SK-N-SH (cell line): ENCODE measurements around the gene SESTD1. TPM values are rescaled to one million over a fixed set of nuclear protein-coding genes. Genes with fewer than 3 reads are reported as not detected.
A peak's percentile ranks its signal among the peaks of the same experiment; 100 is the strongest.

Experiments
- CTCF ChIA-PET: fragments of 300-600, 350-600 bp; formaldehyde crosslinking; extraction: SDS; loops from one replicate; lab custom pipeline; 2021; lab: Yijun Ruan, JAX
- POLR2A ChIA-PET: fragments of 350-600 bp; sonication (Branson Sonifier 250); formaldehyde crosslinking; extraction: SDS; loops from one replicate; lab custom pipeline; 2020; ENCODE audit warnings: antibody characterized with exemption, inconsistent platforms; lab: Yijun Ruan, JAX
- DNase-seq: peaks from one replicate; pipeline ENCODE4 v3.0.0; 2012
- H2AFZ ChIP-seq: fragments of 200-600 bp; sonication (generic); 2 replicates; pipeline ENCODE4 v1.8.1; 2016; ENCODE audit warnings: antibody characterized with exemption, mild to moderate bottlenecking, low read depth
- H3F3A ChIP-seq: fragments of 200-600 bp; sonication (generic); replicated peaks from 2 replicates; pipeline ENCODE3; 2016; ENCODE audit warnings: antibody characterized with exemption, mild to moderate bottlenecking; ENCODE audit not compliant: insufficient read depth
- H3K27ac ChIP-seq, 2 experiments: fragments of 200-500 bp in 1 of 2; fragments of 200-600 bp in 1 of 2; sonication (Bioruptor generic) in 1 of 2; sonication (generic), shearing (Covaris generic) in 1 of 2; 2 replicates each; pipeline versions ENCODE4 v1.5.1 to v1.6.1; 2014 to 2016; ENCODE audit warnings: low read depth in 2 of 2, inconsistent platforms in 1 of 2, low read length in 1 of 2, mild to moderate bottlenecking in 1 of 2, mixed read lengths in 1 of 2
- H3K27me3 ChIP-seq: fragments of 200-600 bp; sonication (generic), shearing (Covaris generic); 2 replicates; pipeline ENCODE4 v1.6.1; 2016; ENCODE audit warnings: mixed run types; ENCODE audit not compliant: insufficient read depth
- H3K36me3 ChIP-seq, 2 experiments: fragments of 200-500 bp in 1 of 2; fragments of 200-600 bp in 1 of 2; sonication (Bioruptor generic) in 1 of 2; sonication (generic) in 1 of 2; replicated peaks in 1 of 2; 2 replicates each; pipeline versions ENCODE3 to v1.5.1; 2014 to 2016; ENCODE audit warnings: low read length in 1 of 2, mild to moderate bottlenecking in 1 of 2; ENCODE audit not compliant: insufficient read depth in 2 of 2, control insufficient read depth in 1 of 2
- H3K4me1 ChIP-seq, 2 experiments: fragments of 200-500 bp in 1 of 2; fragments of 200-600 bp in 1 of 2; sonication (Bioruptor generic) in 1 of 2; sonication (generic), shearing (Covaris generic) in 1 of 2; 2 replicates each; pipeline versions ENCODE4 v1.5.1 to v1.6.1; 2014 to 2016; ENCODE audit warnings: low read depth in 1 of 2, low read length in 1 of 2, mixed run types in 1 of 2; ENCODE audit not compliant: insufficient read depth in 2 of 2, control insufficient read depth in 1 of 2
- H3K4me2 ChIP-seq: fragments of 200-600 bp; sonication (generic), shearing (Covaris generic); 2 replicates; pipeline ENCODE4 v1.6.1; 2017; ENCODE audit warnings: mixed run types
- H3K4me3 ChIP-seq, 2 experiments: fragments of 200-500 bp in 1 of 2; fragments of 200-600 bp in 1 of 2; sonication (Bioruptor generic) in 1 of 2; sonication (generic), shearing (Covaris generic) in 1 of 2; 2 replicates each; pipeline versions ENCODE4 v1.5.1 to v1.8.1; 2014 to 2016; ENCODE audit warnings: low read depth in 2 of 2, inconsistent platforms in 1 of 2, low read length in 1 of 2, mild to moderate bottlenecking in 1 of 2, mixed read lengths in 1 of 2, moderate library complexity in 1 of 2
- H3K79me2 ChIP-seq: fragments of 200-600 bp; sonication (generic); 2 replicates; pipeline ENCODE4 v1.8.1; 2017; ENCODE audit warnings: mild to moderate bottlenecking; ENCODE audit not compliant: insufficient read depth
- H3K9ac ChIP-seq: fragments of 200-600 bp; sonication (generic); 2 replicates; pipeline ENCODE4 v1.6.1; 2017; ENCODE audit warnings: mixed run types
- H3K9me2 ChIP-seq: fragments of 200-600 bp; sonication (generic); 2 replicates; pipeline ENCODE4 v1.6.1; 2017; ENCODE audit warnings: mixed run types
- H3K9me3 ChIP-seq: fragments of 200-600 bp; sonication (generic); 2 replicates; pipeline ENCODE4 v1.6.1; 2017; ENCODE audit warnings: mixed run types, mild to moderate bottlenecking, moderate library complexity
- H4K20me1 ChIP-seq: fragments of 200-600 bp; sonication (generic); 2 replicates; pipeline ENCODE4 v1.6.1; 2017; ENCODE audit warnings: mild to moderate bottlenecking, mixed run types; ENCODE audit not compliant: insufficient read depth
- FOSL2 ChIP-seq: IDR thresholded peaks from 2 replicates; pipeline ENCODE4 v1.4.0; 2012; ENCODE audit warnings: low read depth, mild to moderate bottlenecking, moderate library complexity, borderline replicate concordance
- GABPA ChIP-seq: IDR thresholded peaks from 2 replicates; pipeline ENCODE4 v1.4.0; 2012; ENCODE audit warnings: low read depth, mild to moderate bottlenecking
- GATA2 ChIP-seq: sonication (generic); formaldehyde crosslinking; IDR thresholded peaks from 2 replicates; pipeline ENCODE4 v1.5.0; 2020; ENCODE audit warnings: mild to moderate bottlenecking, missing genetic modification reagents
- MAX ChIP-seq: IDR thresholded peaks from 2 replicates; pipeline ENCODE4 v1.4.0; 2012; ENCODE audit warnings: low read depth
- MXI1 ChIP-seq: IDR thresholded peaks from 2 replicates; pipeline ENCODE4 v1.6.1; 2012; ENCODE audit warnings: mild to moderate bottlenecking, low read depth, low read length, improper control_type of control experiment
- PBX3 ChIP-seq: IDR thresholded peaks from 2 replicates; pipeline ENCODE4; 2012
- YY1 ChIP-seq: IDR thresholded peaks from 2 replicates; pipeline ENCODE4 v1.4.0; 2012; ENCODE audit warnings: low read depth, mild to moderate bottlenecking
- ZBTB33 ChIP-seq: IDR thresholded peaks from 2 replicates; pipeline ENCODE4 v1.4.0; 2012; ENCODE audit warnings: low read depth, borderline replicate concordance
- WGBS: methylation state at CpG from one replicate; pipeline ENCODE4 v1.1.6; 2017; ENCODE audit warnings: low lambda C conversion rate; 5-methylcytosine and 5-hydroxymethylcytosine counted together
- polyA plus RNA-seq, 3 experiments: library from polyadenylated mRNA; depleted of rRNA; stranded (reverse); fragments of >200 nt; gene quantifications; 2 replicates each; pipeline ENCODE4 v1.2.3, GENCODE V29; 2012
- TF ChIP-seq, protein P1 (sequence below): fragments of 200-600 bp; sonication (generic); IDR thresholded peaks from 2 replicates; pipeline ENCODE4 v1.6.1; 2017; ENCODE audit warnings: antibody characterized with exemption, mild to moderate bottlenecking, moderate library complexity
- TF ChIP-seq, protein P2 (sequence below): IDR thresholded peaks from 2 replicates; pipeline ENCODE4 v1.6.1; 2012; ENCODE audit warnings: mild to moderate bottlenecking, low read depth, low read length, moderate library complexity

Gene SESTD1, protein sequence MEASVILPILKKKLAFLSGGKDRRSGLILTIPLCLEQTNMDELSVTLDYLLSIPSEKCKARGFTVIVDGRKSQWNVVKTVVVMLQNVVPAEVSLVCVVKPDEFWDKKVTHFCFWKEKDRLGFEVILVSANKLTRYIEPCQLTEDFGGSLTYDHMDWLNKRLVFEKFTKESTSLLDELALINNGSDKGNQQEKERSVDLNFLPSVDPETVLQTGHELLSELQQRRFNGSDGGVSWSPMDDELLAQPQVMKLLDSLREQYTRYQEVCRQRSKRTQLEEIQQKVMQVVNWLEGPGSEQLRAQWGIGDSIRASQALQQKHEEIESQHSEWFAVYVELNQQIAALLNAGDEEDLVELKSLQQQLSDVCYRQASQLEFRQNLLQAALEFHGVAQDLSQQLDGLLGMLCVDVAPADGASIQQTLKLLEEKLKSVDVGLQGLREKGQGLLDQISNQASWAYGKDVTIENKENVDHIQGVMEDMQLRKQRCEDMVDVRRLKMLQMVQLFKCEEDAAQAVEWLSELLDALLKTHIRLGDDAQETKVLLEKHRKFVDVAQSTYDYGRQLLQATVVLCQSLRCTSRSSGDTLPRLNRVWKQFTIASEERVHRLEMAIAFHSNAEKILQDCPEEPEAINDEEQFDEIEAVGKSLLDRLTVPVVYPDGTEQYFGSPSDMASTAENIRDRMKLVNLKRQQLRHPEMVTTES
- 4.6 and 5.1 TPM in 2 replicates for polyA plus RNA-seq (2012; rRNA removed)
- polyA plus RNA-seq (2012; cell fraction: cytosol; rRNA removed) = 6.4 and 7.1 TPM in 2 replicates
- 8.3 and 12.1 TPM in 2 replicates for polyA plus RNA-seq (2012; cell fraction: nucleus; rRNA removed)

DNA sequence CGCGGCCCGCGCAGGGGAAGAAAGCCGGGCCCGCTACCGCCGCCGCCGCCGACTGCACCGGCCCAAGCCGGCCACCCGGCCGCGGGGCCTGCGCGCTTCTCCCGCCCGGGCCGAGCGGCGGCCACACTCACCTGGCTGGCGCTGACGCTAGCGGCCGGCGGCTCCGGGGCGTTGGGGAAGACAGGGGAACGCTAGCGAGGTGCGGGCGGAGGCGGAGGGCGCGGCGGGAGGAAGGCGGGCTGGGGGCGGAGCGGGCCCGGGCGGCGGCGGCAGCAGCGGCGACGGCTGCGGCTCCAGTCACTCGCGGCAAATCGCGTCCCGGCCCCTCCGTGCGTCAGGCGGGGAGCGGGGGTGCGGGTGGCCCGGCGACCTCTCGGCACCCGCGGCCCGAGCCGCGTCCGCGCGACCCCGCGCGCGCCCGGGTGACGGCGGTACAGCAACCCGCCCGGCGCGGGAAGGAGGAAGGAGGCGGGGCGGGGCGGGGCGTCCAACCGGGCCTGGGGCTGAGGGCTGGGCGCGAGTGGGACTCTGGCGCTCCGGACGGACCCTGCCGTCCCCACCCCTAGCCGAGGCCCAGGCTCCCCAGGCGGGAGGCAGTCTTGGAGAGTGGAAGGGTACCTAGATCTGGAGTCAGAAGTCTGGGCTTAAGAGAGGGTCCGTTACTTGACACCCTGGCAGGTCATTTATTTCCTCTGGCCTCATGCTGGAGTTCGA, at the start of gene SESTD1:
Gene SESTD1 (minus strand): TSS at position 465 of the 714 bp plus-strand sequence. CDS start 72,991 bp downstream, outside the sequence.
- Histone ChIP-seq H3K4me1 (peaks cover 6 to 10% of the 10 kb centered on the region in 2 experiments; a peak in 3 of 4 replicates), H3F3A (peaks cover 11% of the 10 kb centered on the region), H3K27ac (peak within 1 kb of the TSS; percentile 26 to 67; a peak in 2 of 4 replicates), H3K27me3 (no peaks in the 10 kb centered on the region), H3K79me2 (peaks cover 43% of the 10 kb centered on the region), H4K20me1 (no peaks in the 10 kb centered on the region), H3K9me2 (no peaks in the 10 kb centered on the region), H3K36me3 (peaks cover 0 to 3% of the 10 kb centered on the region in 2 experiments), H2AFZ (peak within 1 kb of the TSS; percentile 95), H3K9me3 (no peaks in the 10 kb centered on the region), H3K9ac (peak within 1 kb of the TSS; percentile 82), H3K4me3 (peak within 1 kb of the TSS; percentile 87 to 93), H3K4me2 (peak within 1 kb of the TSS; percentile 88)
- 2% methylated on average over 35 of the region's 96 CpGs for WGBS
- TF ChIP-seq FOSL2 (no peak), ZBTB33 (no peak), GATA2 (CRISPR knock-in tag) (no peak)
- TF ChIP-seq, protein P1, sequence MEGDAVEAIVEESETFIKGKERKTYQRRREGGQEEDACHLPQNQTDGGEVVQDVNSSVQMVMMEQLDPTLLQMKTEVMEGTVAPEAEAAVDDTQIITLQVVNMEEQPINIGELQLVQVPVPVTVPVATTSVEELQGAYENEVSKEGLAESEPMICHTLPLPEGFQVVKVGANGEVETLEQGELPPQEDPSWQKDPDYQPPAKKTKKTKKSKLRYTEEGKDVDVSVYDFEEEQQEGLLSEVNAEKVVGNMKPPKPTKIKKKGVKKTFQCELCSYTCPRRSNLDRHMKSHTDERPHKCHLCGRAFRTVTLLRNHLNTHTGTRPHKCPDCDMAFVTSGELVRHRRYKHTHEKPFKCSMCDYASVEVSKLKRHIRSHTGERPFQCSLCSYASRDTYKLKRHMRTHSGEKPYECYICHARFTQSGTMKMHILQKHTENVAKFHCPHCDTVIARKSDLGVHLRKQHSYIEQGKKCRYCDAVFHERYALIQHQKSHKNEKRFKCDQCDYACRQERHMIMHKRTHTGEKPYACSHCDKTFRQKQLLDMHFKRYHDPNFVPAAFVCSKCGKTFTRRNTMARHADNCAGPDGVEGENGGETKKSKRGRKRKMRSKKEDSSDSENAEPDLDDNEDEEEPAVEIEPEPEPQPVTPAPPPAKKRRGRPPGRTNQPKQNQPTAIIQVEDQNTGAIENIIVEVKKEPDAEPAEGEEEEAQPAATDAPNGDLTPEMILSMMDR = no peak
- CTCF ChIA-PET = no interaction called here
- peak; percentile 91 for DNase-seq
- POLR2A ChIA-PET = no interaction called here

- Histone ChIP-seq H3K79me2 (no peaks in the 10 kb centered on the region), H3K4me2 (no peak overlapping the region), H3K27me3 (no peaks in the 10 kb centered on the region), H3K27ac (no peak overlapping the region), H3K4me1 (no peaks in the 10 kb centered on the region), H3K4me3 (no peak overlapping the region), H3K9me3 (no peaks in the 10 kb centered on the region), H3K36me3 (no peaks in the 10 kb centered on the region), H3F3A (no peaks in the 10 kb centered on the region), H3K9me2 (no peaks in the 10 kb centered on the region), H3K9ac (no peak overlapping the region), H4K20me1 (no peaks in the 10 kb centered on the region), H2AFZ (no peak overlapping the region)
- no peak for DNase-seq
- ChIA-PET CTCF (no interaction called here), POLR2A (no interaction called here)
- TF ChIP-seq YY1 = no peak
- no peak for TF ChIP-seq MXI1
- TF ChIP-seq ZBTB33 = no peak
- no peak for TF ChIP-seq PBX3
- no peak for TF ChIP-seq GABPA
- TF ChIP-seq, protein P2, sequence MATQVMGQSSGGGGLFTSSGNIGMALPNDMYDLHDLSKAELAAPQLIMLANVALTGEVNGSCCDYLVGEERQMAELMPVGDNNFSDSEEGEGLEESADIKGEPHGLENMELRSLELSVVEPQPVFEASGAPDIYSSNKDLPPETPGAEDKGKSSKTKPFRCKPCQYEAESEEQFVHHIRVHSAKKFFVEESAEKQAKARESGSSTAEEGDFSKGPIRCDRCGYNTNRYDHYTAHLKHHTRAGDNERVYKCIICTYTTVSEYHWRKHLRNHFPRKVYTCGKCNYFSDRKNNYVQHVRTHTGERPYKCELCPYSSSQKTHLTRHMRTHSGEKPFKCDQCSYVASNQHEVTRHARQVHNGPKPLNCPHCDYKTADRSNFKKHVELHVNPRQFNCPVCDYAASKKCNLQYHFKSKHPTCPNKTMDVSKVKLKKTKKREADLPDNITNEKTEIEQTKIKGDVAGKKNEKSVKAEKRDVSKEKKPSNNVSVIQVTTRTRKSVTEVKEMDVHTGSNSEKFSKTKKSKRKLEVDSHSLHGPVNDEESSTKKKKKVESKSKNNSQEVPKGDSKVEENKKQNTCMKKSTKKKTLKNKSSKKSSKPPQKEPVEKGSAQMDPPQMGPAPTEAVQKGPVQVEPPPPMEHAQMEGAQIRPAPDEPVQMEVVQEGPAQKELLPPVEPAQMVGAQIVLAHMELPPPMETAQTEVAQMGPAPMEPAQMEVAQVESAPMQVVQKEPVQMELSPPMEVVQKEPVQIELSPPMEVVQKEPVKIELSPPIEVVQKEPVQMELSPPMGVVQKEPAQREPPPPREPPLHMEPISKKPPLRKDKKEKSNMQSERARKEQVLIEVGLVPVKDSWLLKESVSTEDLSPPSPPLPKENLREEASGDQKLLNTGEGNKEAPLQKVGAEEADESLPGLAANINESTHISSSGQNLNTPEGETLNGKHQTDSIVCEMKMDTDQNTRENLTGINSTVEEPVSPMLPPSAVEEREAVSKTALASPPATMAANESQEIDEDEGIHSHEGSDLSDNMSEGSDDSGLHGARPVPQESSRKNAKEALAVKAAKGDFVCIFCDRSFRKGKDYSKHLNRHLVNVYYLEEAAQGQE = no peak
- TF ChIP-seq MAX = no peak
These were observed 48.4 kb upstream of the SESTD1 start for GRCh38 chr2:179313057-179313456.
